Measurements from ENCODE around the gene TGM3.

DNA sequence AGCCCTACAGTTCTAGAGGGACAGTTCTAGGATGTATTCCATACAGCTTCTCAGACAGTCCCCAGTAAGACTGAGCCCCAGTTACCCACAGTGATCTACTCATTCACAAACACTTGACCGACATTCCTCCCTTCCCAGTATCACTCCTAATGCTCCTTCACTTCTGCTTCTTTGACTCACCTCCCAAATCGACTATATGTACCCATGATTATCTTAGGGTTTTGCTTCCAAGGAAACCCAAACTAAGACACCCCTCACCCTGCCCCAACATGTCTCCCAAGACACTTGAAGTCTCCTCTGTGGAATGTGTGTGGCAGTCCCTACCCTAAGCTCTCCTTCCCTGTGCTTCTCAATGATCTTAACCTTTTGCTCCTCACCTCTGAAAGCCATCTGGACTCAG, 61.3 kb downstream of the TGM3 start:
- TF ChIP-seq NR2C2 (IDR thresholded peaks at IDR 0.05; ENCODE audit: borderline replicate concordance, control insufficient read depth, insufficient read length, low read depth), result no peak
- TF ChIP-seq, protein P1, sequence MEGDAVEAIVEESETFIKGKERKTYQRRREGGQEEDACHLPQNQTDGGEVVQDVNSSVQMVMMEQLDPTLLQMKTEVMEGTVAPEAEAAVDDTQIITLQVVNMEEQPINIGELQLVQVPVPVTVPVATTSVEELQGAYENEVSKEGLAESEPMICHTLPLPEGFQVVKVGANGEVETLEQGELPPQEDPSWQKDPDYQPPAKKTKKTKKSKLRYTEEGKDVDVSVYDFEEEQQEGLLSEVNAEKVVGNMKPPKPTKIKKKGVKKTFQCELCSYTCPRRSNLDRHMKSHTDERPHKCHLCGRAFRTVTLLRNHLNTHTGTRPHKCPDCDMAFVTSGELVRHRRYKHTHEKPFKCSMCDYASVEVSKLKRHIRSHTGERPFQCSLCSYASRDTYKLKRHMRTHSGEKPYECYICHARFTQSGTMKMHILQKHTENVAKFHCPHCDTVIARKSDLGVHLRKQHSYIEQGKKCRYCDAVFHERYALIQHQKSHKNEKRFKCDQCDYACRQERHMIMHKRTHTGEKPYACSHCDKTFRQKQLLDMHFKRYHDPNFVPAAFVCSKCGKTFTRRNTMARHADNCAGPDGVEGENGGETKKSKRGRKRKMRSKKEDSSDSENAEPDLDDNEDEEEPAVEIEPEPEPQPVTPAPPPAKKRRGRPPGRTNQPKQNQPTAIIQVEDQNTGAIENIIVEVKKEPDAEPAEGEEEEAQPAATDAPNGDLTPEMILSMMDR (IDR thresholded peaks at IDR 0.05 in 2 of 3, conservative IDR thresholded peaks at IDR 0.05 in 1 of 3; ENCODE audit: control insufficient read depth in 2 of 3, extremely low read depth in 1 of 3, insufficient read depth in 1 of 3, low read depth in 3 of 3, low read length in 3 of 3), result no peak
- TF ChIP-seq, protein P2, sequence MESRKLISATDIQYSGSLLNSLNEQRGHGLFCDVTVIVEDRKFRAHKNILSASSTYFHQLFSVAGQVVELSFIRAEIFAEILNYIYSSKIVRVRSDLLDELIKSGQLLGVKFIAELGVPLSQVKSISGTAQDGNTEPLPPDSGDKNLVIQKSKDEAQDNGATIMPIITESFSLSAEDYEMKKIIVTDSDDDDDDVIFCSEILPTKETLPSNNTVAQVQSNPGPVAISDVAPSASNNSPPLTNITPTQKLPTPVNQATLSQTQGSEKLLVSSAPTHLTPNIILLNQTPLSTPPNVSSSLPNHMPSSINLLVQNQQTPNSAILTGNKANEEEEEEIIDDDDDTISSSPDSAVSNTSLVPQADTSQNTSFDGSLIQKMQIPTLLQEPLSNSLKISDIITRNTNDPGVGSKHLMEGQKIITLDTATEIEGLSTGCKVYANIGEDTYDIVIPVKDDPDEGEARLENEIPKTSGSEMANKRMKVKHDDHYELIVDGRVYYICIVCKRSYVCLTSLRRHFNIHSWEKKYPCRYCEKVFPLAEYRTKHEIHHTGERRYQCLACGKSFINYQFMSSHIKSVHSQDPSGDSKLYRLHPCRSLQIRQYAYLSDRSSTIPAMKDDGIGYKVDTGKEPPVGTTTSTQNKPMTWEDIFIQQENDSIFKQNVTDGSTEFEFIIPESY (IDR thresholded peaks at IDR 0.05), result no peak
- no peak for TF ChIP-seq SUZ12 (IDR thresholded peaks at IDR 0.05; ENCODE audit: unreplicated experiment)
- TF ChIP-seq CEBPB (IDR thresholded peaks at IDR 0.05; ENCODE audit: borderline replicate concordance in 1 of 2, low read depth in 2 of 2, low read length in 2 of 2), result no peak
- TF ChIP-seq POLR2A (IDR thresholded peaks at IDR 0.05; ENCODE audit: low read depth, low read length), result no peak
- no peak for TF ChIP-seq POLR2AphosphoS5 (IDR thresholded peaks at IDR 0.05; ENCODE audit: low read length)
- no peak for TF ChIP-seq SP1 (IDR thresholded peaks at IDR 0.05; ENCODE audit: low read depth, low read length)

All from GM12878 (cell line).